ENCODE measurements around the gene GOLGA5.
A peak's percentile ranks its signal among the peaks of the same experiment; 100 is the strongest.

The GOLGA5 gene, protein sequence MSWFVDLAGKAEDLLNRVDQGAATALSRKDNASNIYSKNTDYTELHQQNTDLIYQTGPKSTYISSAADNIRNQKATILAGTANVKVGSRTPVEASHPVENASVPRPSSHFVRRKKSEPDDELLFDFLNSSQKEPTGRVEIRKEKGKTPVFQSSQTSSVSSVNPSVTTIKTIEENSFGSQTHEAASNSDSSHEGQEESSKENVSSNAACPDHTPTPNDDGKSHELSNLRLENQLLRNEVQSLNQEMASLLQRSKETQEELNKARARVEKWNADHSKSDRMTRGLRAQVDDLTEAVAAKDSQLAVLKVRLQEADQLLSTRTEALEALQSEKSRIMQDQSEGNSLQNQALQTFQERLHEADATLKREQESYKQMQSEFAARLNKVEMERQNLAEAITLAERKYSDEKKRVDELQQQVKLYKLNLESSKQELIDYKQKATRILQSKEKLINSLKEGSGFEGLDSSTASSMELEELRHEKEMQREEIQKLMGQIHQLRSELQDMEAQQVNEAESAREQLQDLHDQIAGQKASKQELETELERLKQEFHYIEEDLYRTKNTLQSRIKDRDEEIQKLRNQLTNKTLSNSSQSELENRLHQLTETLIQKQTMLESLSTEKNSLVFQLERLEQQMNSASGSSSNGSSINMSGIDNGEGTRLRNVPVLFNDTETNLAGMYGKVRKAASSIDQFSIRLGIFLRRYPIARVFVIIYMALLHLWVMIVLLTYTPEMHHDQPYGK

DNA sequence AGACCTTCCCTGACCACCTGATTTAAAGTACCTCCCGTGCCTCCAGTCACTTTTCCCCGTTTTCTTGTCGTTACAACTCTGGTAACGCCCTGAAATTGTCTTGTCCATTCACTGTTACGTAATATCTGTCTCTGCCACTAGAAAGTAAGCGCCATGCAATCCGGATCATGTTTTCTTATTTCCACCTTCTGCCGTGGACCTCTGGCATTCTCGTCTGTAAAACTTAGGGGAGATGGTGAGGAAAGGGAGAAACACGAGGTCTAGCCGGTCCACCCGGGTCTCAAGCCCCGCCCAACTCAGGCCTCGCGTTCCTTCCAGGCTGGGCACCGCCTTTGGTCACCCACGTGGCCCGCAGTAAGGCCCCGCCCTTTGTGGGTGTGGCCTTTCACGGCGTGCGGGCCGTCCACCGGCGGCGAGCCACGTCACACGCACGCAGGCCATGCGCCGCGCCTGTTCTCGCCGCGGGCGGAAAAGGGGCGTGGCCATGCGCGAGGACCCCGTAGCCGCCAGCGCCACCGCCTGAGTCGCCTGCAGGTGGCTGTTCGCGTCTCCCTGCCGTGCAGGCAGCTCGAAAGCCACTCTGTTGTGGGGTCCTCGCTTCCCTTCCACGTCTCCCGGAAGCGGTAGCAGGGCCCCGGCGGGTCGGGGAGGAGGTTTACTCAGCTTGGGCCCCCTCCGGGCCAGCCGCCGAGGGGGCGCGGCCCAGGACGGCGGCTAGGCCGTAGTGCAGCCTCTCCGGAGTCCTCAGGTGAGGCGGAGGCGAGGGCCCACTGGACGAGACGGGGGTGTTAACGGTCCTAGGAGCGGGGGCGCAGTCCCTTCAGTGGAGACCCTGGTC is at the start of gene GOLGA5:
TSS of gene GOLGA5 (plus strand) at position 597 of the 838 bp plus-strand sequence. CDS start 3,133 bp downstream, outside the sequence.
- H3K4me1 ChIP-seq (ENCODE audit: insufficient read depth, low read length, severe bottlenecking), result peaks cover 16% of the 10 kb centered on the region
- no peaks in the 10 kb centered on the region for H4K20me1 ChIP-seq (ENCODE audit: insufficient read depth, low read length)
- peaks cover 4% of the 10 kb centered on the region; the same call in 1 of the 2 replicates for H3K9me3 ChIP-seq (ENCODE audit: low read length)
- H3K27me3 ChIP-seq (ENCODE audit: insufficient read depth, low read length), result no peaks in the 10 kb centered on the region
- H2AFZ ChIP-seq (ENCODE audit: low read length), result peak within 1 kb of the TSS; percentile 90
- H3K79me2 ChIP-seq (ENCODE audit: insufficient read depth, low read length), result peaks cover 11% of the 10 kb centered on the region; the same call in 1 of the 2 replicates
- peak within 1 kb of the TSS; percentile 99 for H3K4me3 ChIP-seq (ENCODE audit: low read depth, low read length, poor library complexity, severe bottlenecking)
- peaks cover 18% of the 10 kb centered on the region for H3K36me3 ChIP-seq (ENCODE audit: insufficient read depth, low read length)
- H3K27ac ChIP-seq (ENCODE audit: low read depth, low read length, poor library complexity, severe bottlenecking), result peak within 1 kb of the TSS; percentile 33
- peak within 1 kb of the TSS; percentile 86 for H3K4me2 ChIP-seq (ENCODE audit: low read length)
- no peaks in the 10 kb centered on the region for H3K9me2 ChIP-seq (ENCODE audit: low read depth, low read length)
- TF ChIP-seq, protein P1, sequence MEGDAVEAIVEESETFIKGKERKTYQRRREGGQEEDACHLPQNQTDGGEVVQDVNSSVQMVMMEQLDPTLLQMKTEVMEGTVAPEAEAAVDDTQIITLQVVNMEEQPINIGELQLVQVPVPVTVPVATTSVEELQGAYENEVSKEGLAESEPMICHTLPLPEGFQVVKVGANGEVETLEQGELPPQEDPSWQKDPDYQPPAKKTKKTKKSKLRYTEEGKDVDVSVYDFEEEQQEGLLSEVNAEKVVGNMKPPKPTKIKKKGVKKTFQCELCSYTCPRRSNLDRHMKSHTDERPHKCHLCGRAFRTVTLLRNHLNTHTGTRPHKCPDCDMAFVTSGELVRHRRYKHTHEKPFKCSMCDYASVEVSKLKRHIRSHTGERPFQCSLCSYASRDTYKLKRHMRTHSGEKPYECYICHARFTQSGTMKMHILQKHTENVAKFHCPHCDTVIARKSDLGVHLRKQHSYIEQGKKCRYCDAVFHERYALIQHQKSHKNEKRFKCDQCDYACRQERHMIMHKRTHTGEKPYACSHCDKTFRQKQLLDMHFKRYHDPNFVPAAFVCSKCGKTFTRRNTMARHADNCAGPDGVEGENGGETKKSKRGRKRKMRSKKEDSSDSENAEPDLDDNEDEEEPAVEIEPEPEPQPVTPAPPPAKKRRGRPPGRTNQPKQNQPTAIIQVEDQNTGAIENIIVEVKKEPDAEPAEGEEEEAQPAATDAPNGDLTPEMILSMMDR (IDR thresholded peaks at IDR 0.05; ENCODE audit: low read length), result no peak
- no peak for TF ChIP-seq EZH2 (IDR thresholded peaks at IDR 0.05; ENCODE audit: borderline replicate concordance, low read length)
- H3K9ac ChIP-seq (ENCODE audit: low read length), result peak within 1 kb of the TSS; percentile 96
- H3F3A ChIP-seq (ENCODE audit: insufficient read depth, low read length), result no peaks in the 10 kb centered on the region

DNA sequence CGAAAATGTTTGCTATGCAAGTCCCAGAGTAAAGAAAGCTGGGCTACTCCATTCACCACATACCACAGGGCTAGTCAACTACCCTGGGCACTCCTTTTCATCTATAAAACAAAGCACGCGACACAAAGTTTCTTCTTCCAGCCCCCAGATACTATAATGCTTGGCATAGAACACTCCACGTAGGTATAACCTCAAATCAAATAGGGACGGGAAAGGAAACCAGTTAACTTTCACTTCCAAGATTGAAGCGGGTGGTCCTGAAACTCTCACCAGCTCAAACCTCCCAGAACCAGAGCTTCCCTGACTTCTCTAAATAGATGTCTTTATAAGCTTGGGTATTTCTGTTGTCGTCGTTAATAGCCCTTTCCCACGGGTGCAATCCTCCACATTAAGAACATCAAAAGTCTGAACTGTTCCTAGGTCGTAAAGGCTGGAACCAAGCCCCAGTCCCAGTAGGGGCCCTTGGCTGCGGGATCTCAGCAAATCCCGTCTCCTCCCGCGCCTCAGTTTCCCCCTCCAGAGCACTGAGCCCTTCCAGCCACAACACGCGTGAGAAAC is 46.3 kb upstream of the GOLGA5 start:
- Histone ChIP-seq H3K79me2 (ENCODE audit: insufficient read depth, low read length) (no peaks in the 10 kb centered on the region), H3K9me3 (ENCODE audit: low read length) (0 out of 2 replicates have a peak, but pooled peaks cover 4% of the 10 kb centered on the region), H3K27ac (ENCODE audit: low read depth, low read length, poor library complexity, severe bottlenecking) (no peak overlapping the region), H3K36me3 (ENCODE audit: insufficient read depth, low read length) (no peaks in the 10 kb centered on the region), H3K4me2 (ENCODE audit: low read length) (no peak overlapping the region), H3F3A (ENCODE audit: insufficient read depth, low read length) (no peaks in the 10 kb centered on the region), H2AFZ (ENCODE audit: low read length) (no peak overlapping the region), H3K27me3 (ENCODE audit: insufficient read depth, low read length) (peaks cover 10% of the 10 kb centered on the region; the same call in 1 of the 2 replicates), H3K9me2 (ENCODE audit: low read depth, low read length) (no peaks in the 10 kb centered on the region), H3K4me1 (ENCODE audit: insufficient read depth, low read length, severe bottlenecking) (no peaks in the 10 kb centered on the region), H3K4me3 (ENCODE audit: low read depth, low read length, poor library complexity, severe bottlenecking) (no peak overlapping the region), H4K20me1 (ENCODE audit: insufficient read depth, low read length) (no peaks in the 10 kb centered on the region), H3K9ac (ENCODE audit: low read length) (no peak overlapping the region)
- TF ChIP-seq EZH2 (IDR thresholded peaks at IDR 0.05; ENCODE audit: borderline replicate concordance, low read length), result no peak
- TF ChIP-seq, protein P1 (IDR thresholded peaks at IDR 0.05; ENCODE audit: low read length), result no peak
